NCI-H446 (cell line): ENCODE results near the gene RNF32.
"Not testable (repeated sequence)": the region's sequence is repeated elsewhere in the genome, so short reads cannot be mapped to it uniquely, and the experiment has no call there.

Experiments used
- DNase-seq, 2 experiments: peaks; one replicate each; lab custom pipeline; 2025; lab: John Stamatoyannopoulos, UW

RNF32 gene

GRCh38 chr7:156675721-156676120, 35.1 kb downstream of the RNF32 start:
- no peak for DNase-seq

- DNase-seq, result no peak
These were observed 35.7 kb downstream of the RNF32 start for GRCh38 chr7:156676263-156676662.

GRCh38 chr7:156677374-156678054, 36.9 kb downstream of the RNF32 start:
- no peak for DNase-seq

- DNase-seq, result no peak
These were observed 39.7 kb downstream of the RNF32 start for GRCh38 chr7:156680281-156680680.

GRCh38 chr7:156682928-156683327, 42.4 kb downstream of the RNF32 start:
- DNase-seq, result no peak

GRCh38 chr7:156684251-156684650, 43.7 kb downstream of the RNF32 start:
- DNase-seq, result no peak

- DNase-seq, result no peak
These were observed 44.1 kb downstream of the RNF32 start for GRCh38 chr7:156684661-156685060.

- no peak for DNase-seq
These were observed 51.2 kb downstream of the RNF32 start for GRCh38 chr7:156691764-156692163.

- no peak for DNase-seq
These were observed 52.3 kb downstream of the RNF32 start for GRCh38 chr7:156692849-156693248.

GRCh38 chr7:156693627-156694026, 53.1 kb downstream of the RNF32 start:
- DNase-seq, result no peak

- DNase-seq, result not testable (repeated sequence)
These were observed 56.7 kb downstream of the RNF32 start for GRCh38 chr7:156697283-156697682.

GRCh38 chr7:156698512-156698911, 57.9 kb downstream of the RNF32 start:
- not testable (repeated sequence) for DNase-seq

- DNase-seq, result not testable (repeated sequence)
These were observed 61.2 kb downstream of the RNF32 start for GRCh38 chr7:156701787-156702186.

GRCh38 chr7:156702399-156702798, 61.8 kb downstream of the RNF32 start:
- DNase-seq, result no peak

GRCh38 chr7:156703209-156703608, 62.6 kb downstream of the RNF32 start:
- peak in 1 of 2 experiments; percentile 6 for DNase-seq

GRCh38 chr7:156703773-156704482, 63.4 kb downstream of the RNF32 start:
- DNase-seq, result no peak

GRCh38 chr7:156722043-156722826, 81.7 kb downstream of the RNF32 start:
- DNase-seq, result no peak

GRCh38 chr7:156725073-156725472, 84.5 kb downstream of the RNF32 start:
- DNase-seq, result no peak

GRCh38 chr7:156725936-156726335, 85.4 kb downstream of the RNF32 start:
- DNase-seq, result no peak
